Nephron progenitor cell (in vitro differentiated cells): Measurements from ENCODE around the gene CHRND.
A peak's percentile ranks its signal among the peaks of the same experiment; 100 is the strongest.

ENCODE experiments used
- DNase-seq: peaks from one replicate; pipeline ENCODE4 v3.0.0; 2021
- H3K27ac Mint-ChIP-seq: 2 replicates; pipeline ENCODE4 v1.8.0; 2021; ENCODE audit warnings: mild to moderate bottlenecking, moderate library complexity, mixed read lengths
- H3K27me3 Mint-ChIP-seq: 2 replicates; pipeline ENCODE4 v1.8.0; 2021; ENCODE audit warnings: mild to moderate bottlenecking, low read depth, mixed read lengths; ENCODE audit not compliant: poor library complexity
- H3K36me3 Mint-ChIP-seq: 2 replicates; pipeline ENCODE4 v1.8.0; 2021; ENCODE audit warnings: low read depth, mixed read lengths
- H3K4me1 Mint-ChIP-seq: 2 replicates; pipeline ENCODE4 v1.8.0; 2021; ENCODE audit warnings: mixed read lengths
- H3K4me3 Mint-ChIP-seq: 2 replicates; pipeline ENCODE4 v1.8.0; 2021; ENCODE audit warnings: mild to moderate bottlenecking, moderate library complexity, mixed read lengths
- H3K9me3 Mint-ChIP-seq: 2 replicates; pipeline ENCODE4 v1.8.0; 2021; ENCODE audit warnings: mild to moderate bottlenecking, moderate library complexity, mixed read lengths
- CTCF ChIP-seq: fragments of 200-600 bp; sonication (generic); IDR thresholded peaks from 2 replicates; pipeline ENCODE4 v1.5.0; 2021; ENCODE audit warnings: antibody characterized with exemption

CHRND gene

GRCh38 chr2:232488097-232488711 lies 37.8 kb upstream of the CHRND start:
- no peak for DNase-seq
- Mint-ChIP-seq H3K4me3 (peak overlapping the region; percentile 73), H3K27ac (no peak overlapping the region), H3K27me3 (peaks cover 86% of the 10 kb centered on the region), H3K9me3 (no peaks in the 10 kb centered on the region), H3K4me1 (peaks cover 37% of the 10 kb centered on the region), H3K36me3 (no peaks in the 10 kb centered on the region)
- peak; percentile 13 for TF ChIP-seq CTCF

- DNase-seq, result no peak
- H3K27me3 Mint-ChIP-seq, result peaks cover 80% of the 10 kb centered on the region
- no peak for TF ChIP-seq CTCF
- H3K9me3 Mint-ChIP-seq, result no peaks in the 10 kb centered on the region
- peak overlapping the region; percentile 73 for H3K4me3 Mint-ChIP-seq
- H3K4me1 Mint-ChIP-seq, result peaks cover 43% of the 10 kb centered on the region
- no peak overlapping the region for H3K27ac Mint-ChIP-seq
- H3K36me3 Mint-ChIP-seq, result no peaks in the 10 kb centered on the region
Observed at GRCh38 chr2:232488721-232489300, 37.1 kb upstream of the CHRND start.

GRCh38 chr2:232489516-232490220 lies 36.3 kb upstream of the CHRND start:
- Mint-ChIP-seq H3K27me3 (peaks cover 73% of the 10 kb centered on the region), H3K27ac (no peak overlapping the region), H3K4me1 (peaks cover 51% of the 10 kb centered on the region), H3K36me3 (no peaks in the 10 kb centered on the region), H3K4me3 (no peak overlapping the region), H3K9me3 (no peaks in the 10 kb centered on the region)
- DNase-seq, result no peak
- TF ChIP-seq CTCF, result no peak

DNA sequence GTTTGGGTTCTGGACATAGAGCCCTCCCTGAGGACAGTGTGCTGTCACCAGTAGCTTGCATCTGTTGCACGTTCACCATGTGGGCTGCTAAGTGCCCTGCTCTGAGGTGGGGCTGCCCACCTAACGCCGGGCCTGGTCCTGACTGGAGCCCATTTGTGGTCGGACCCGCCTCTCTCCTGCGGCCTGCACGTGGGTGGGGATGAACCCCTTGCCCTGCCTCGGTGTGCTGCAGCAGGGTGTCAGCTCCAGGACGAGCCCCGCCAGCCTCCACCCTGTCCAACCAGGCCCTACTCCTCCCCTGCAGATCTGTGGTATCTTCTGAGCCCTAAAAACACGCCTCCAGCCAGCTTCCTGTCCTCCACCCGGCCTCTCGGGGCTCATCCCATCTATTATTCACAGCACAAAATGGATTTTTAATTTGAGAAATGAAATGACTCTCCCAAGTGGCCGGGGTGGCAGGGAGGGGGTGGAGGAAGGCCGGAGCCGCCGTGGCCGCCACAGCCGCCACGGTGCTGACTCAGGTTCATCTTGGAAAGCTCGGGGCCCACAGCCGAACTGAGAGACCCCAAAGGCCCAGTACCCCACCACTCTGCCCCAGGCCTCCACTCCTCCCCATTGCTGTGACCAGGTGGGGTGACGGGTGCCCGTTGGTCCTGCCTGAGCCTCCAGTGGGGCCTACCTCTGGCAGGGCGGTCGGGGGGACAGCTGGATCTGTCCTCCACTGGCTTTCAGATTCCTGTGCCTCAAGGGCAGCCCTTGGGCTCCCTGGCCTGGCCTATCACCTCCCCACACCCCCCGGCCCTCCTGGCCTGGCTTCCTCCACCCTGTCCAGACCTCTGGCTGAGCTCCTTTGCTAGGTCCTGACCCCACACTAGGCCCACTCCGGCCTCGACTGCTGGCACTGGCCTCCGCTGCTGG lies 35.5 kb upstream of the CHRND start:
- no peaks in the 10 kb centered on the region for H3K36me3 Mint-ChIP-seq
- no peak for DNase-seq
- H3K27ac Mint-ChIP-seq, result no peak overlapping the region
- H3K4me3 Mint-ChIP-seq, result no peak overlapping the region
- H3K4me1 Mint-ChIP-seq, result peaks cover 50% of the 10 kb centered on the region
- no peak for TF ChIP-seq CTCF
- H3K9me3 Mint-ChIP-seq, result no peaks in the 10 kb centered on the region
- peaks cover 70% of the 10 kb centered on the region for H3K27me3 Mint-ChIP-seq

GRCh38 chr2:232491139-232491780 lies 34.7 kb upstream of the CHRND start:
- no peak overlapping the region for H3K4me3 Mint-ChIP-seq
- H3K4me1 Mint-ChIP-seq, result peaks cover 49% of the 10 kb centered on the region
- H3K27ac Mint-ChIP-seq, result no peak overlapping the region
- DNase-seq, result no peak
- no peak for TF ChIP-seq CTCF
- H3K36me3 Mint-ChIP-seq, result no peaks in the 10 kb centered on the region
- no peaks in the 10 kb centered on the region for H3K9me3 Mint-ChIP-seq
- peaks cover 65% of the 10 kb centered on the region for H3K27me3 Mint-ChIP-seq
